Lower leg skin (tissue), 3 donors: ENCODE measurements around the gene COL2A1.

Source experiments
- POLR2A ChIP-seq, 2 donors: fragments of 450-650 bp; IDR thresholded peaks; one replicate each; pipeline ENCODE4 v1.6.1; 2016 to 2017; ENCODE audit warnings: antibody characterized with exemption in 2 of 2, mild to moderate bottlenecking in 1 of 2, moderate library complexity in 1 of 2
- TF ChIP-seq, protein P1 (sequence below), 3 donors: fragments of 450-650 bp; IDR thresholded peaks; one replicate each; pipeline ENCODE4 v1.5.1; 2016; ENCODE audit warnings: antibody characterized with exemption in 3 of 3, mild to moderate bottlenecking in 3 of 3, moderate library complexity in 2 of 3

- TF ChIP-seq, protein P1, sequence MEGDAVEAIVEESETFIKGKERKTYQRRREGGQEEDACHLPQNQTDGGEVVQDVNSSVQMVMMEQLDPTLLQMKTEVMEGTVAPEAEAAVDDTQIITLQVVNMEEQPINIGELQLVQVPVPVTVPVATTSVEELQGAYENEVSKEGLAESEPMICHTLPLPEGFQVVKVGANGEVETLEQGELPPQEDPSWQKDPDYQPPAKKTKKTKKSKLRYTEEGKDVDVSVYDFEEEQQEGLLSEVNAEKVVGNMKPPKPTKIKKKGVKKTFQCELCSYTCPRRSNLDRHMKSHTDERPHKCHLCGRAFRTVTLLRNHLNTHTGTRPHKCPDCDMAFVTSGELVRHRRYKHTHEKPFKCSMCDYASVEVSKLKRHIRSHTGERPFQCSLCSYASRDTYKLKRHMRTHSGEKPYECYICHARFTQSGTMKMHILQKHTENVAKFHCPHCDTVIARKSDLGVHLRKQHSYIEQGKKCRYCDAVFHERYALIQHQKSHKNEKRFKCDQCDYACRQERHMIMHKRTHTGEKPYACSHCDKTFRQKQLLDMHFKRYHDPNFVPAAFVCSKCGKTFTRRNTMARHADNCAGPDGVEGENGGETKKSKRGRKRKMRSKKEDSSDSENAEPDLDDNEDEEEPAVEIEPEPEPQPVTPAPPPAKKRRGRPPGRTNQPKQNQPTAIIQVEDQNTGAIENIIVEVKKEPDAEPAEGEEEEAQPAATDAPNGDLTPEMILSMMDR (IDR thresholded peaks at IDR 0.05), result no peak
- no peak for TF ChIP-seq POLR2A (IDR thresholded peaks at IDR 0.05)
These were observed 30.4 kb downstream of the COL2A1 start for GRCh38 chr12:47973870-47974269.
